Activated T-cell treated with anti-CD3 and anti-CD28 coated beads for 1 hour (primary cell): ENCODE results near the gene LITAF.
"Not testable (repeated sequence)": the region's sequence is repeated elsewhere in the genome, so short reads cannot be mapped to it uniquely, and the experiment has no call there.

Source experiments
- DNase-seq: peaks from one replicate; pipeline ENCODE4 v3.0.0-alpha.2; 2020; ENCODE audit warnings: low read depth

Gene LITAF

GRCh38 chr16:11597235-11598095, 10.7 kb upstream of the LITAF start:
- DNase-seq = no peak

- no peak for DNase-seq
These were observed 10.0 kb upstream of the LITAF start for GRCh38 chr16:11596572-11597226.

- DNase-seq = no peak
These were observed 6.9 kb upstream of the LITAF start for GRCh38 chr16:11593581-11593980.

GRCh38 chr16:11593076-11593475, 6.4 kb upstream of the LITAF start:
- not testable (repeated sequence) for DNase-seq

- not testable (repeated sequence) for DNase-seq
These were observed 4.9 kb upstream of the LITAF start for GRCh38 chr16:11591630-11592029.

GRCh38 chr16:11589198-11589550, 2.5 kb upstream of the LITAF start:
- no peak for DNase-seq

- DNase-seq = no peak
These were observed 1.8 kb upstream of the LITAF start for GRCh38 chr16:11588321-11589197.

- no peak for DNase-seq
These were observed 1.0 kb upstream of the LITAF start for GRCh38 chr16:11587643-11588247.

- no peak for DNase-seq
These were observed 302 bp downstream of the LITAF start for GRCh38 chr16:11586378-11586855.

GRCh38 chr16:11585460-11586377, 1.0 kb downstream of the LITAF start:
- peak; percentile 18 for DNase-seq

- DNase-seq = no peak
These were observed 2.7 kb downstream of the LITAF start for GRCh38 chr16:11583889-11584565.

- no peak for DNase-seq
These were observed 3.6 kb downstream of the LITAF start for GRCh38 chr16:11583166-11583565.

GRCh38 chr16:11582157-11582814, 4.4 kb downstream of the LITAF start:
- no peak for DNase-seq

- no peak for DNase-seq
These were observed 5.0 kb downstream of the LITAF start for GRCh38 chr16:11581678-11582077.

GRCh38 chr16:11580451-11581086, 6.2 kb downstream of the LITAF start:
- DNase-seq = no peak

GRCh38 chr16:11577290-11577660, 9.4 kb downstream of the LITAF start:
- not testable (repeated sequence) for DNase-seq

- DNase-seq = no peak
These were observed 10.1 kb downstream of the LITAF start for GRCh38 chr16:11576427-11577289.

GRCh38 chr16:11575223-11575589, 11.5 kb downstream of the LITAF start:
- no peak for DNase-seq
